GM12892 (cell line): ENCODE measurements around the gene SLC35A2.
A peak's percentile ranks its signal among the peaks of the same experiment; 100 is the strongest.

Source experiments
- POLR2A ChIP-seq: IDR thresholded peaks from 2 replicates; pipeline ENCODE4 v1.6.1; 2011; ENCODE audit warnings: low read depth, low read length, control low read depth
- POLR2AphosphoS5 ChIP-seq: IDR thresholded peaks from 2 replicates; pipeline ENCODE4 v1.6.1; 2011; ENCODE audit warnings: low read depth, low read length, control low read depth
- TAF1 ChIP-seq: IDR thresholded peaks from 2 replicates; pipeline ENCODE4 v1.6.1; 2011; ENCODE audit warnings: low read depth, mild to moderate bottlenecking, control low read depth, low read length, borderline replicate concordance

GRCh38 chrX:48911412-48912182 is at the start of gene SLC35A2:
- TF ChIP-seq TAF1 (0 out of 2 replicates have a peak, but pooled peaks have one; percentile 6), POLR2A (peak; percentile 71), POLR2AphosphoS5 (peak; percentile 87; the same call in 1 of the 2 replicates)
